ENCODE measurements around the gene EXOG.
"Not testable (repeated sequence)": the region's sequence is repeated elsewhere in the genome, so short reads cannot be mapped to it uniquely, and the experiment has no call there.

EXOG gene

DNA sequence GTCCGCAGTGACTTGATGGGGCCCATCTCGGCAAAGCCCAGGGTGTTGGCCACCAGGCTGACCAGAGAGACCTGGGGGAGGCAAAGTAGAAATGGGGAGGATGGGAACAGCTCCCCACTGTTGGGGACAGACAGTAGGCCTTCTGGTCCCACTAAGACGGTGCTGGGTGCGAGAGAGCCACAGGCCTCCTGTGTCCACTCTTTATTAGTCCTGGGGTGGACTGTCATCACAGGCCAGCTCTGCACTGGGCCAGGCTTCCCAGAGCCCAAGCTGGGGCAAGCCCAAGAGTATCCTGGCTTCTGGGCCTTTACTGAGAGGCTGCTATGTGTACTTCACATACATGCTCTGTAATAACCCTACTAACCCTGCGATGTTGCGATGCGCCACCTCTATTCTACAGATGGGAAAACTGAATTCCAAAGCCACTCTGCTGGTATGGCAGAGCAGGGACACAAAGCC is 66.4 kb downstream of the EXOG start:
- no peak for DNase-seq (ENCODE audit: low read depth in 2 of 3, low spot score in 2 of 3)

- no peak for DNase-seq (ENCODE audit: low read depth in 2 of 3, low spot score in 2 of 3)
Observed at GRCh38 chr3:38563070-38563885, 67.1 kb downstream of the EXOG start.

DNA sequence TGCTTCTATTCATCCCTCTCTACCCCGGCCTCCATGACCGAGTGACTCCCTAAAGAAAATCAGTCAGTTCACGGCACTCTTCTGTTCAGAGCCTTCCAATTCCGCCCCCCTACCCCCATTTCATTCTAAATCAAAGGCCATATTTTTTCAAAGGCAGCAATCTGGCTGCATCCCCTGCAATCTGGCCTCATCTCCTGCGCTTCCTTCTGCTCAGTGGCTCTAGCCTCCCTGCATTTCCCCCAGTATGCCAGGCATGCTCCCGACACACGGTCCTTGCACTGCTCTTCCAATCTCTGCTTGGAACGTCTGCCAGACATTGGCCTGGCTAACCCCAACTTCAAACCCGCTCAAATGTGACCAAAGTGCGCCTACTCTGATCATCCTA is 67.7 kb downstream of the EXOG start:
- no peak for DNase-seq (ENCODE audit: low read depth in 2 of 3, low spot score in 2 of 3)

DNA sequence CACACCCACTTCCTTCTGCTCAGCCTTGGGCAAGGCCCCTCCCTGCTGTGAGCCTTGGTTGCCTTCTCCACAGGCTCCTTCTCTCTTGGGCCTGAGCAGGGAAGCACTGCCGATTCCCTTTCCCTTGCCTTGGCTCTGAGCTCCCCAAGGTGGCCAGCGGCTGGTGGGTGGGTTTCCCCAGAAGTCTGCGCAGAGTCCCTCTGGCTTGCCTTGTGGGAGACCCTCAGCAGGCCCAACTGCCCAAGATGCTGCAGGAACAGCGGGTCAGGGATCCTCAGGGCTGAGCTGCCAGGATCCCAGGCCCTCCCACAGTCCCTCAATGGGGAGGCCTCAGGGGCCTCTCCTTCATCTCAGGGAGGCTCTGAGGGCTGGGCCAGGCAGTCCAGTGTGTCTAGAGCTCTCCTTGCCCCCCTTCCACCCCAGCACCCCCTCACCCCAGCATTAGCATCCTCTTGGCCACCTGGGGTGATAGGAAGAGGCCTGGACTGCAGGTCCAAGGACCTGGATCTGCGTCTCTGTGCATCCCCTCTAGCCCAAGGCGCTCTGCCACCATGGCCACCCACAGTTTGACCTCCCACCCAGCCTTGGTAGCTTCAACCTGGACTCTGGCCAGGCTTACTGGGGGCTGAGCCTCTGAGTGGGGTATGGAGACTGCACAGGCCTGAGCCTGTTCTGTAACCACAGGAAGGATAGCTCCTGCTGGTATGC is 68.6 kb downstream of the EXOG start:
- DNase-seq (ENCODE audit: low read depth in 2 of 3, low spot score in 2 of 3) = no peak

GRCh38 chr3:38565339-38566214 is 69.4 kb downstream of the EXOG start:
- DNase-seq (ENCODE audit: low read depth in 2 of 3, low spot score in 2 of 3) = no peak

DNA sequence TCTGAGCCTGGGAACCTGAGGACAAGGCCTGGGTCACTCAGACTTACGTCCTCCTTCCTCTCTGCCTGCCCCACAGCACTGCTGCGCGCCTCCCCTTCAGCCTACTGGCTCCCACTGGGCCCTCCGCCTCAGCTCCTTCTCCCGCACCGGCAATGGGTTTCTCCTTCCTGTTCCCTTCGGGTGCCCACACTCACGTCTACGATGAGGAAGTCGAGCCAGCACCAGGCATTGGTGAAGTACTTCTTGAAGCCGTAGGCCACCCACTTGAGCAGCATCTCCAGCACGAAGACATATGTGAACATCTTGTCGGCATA is 70.0 kb downstream of the EXOG start:
- no peak for DNase-seq (ENCODE audit: low read depth in 2 of 3, low spot score in 2 of 3)

DNA sequence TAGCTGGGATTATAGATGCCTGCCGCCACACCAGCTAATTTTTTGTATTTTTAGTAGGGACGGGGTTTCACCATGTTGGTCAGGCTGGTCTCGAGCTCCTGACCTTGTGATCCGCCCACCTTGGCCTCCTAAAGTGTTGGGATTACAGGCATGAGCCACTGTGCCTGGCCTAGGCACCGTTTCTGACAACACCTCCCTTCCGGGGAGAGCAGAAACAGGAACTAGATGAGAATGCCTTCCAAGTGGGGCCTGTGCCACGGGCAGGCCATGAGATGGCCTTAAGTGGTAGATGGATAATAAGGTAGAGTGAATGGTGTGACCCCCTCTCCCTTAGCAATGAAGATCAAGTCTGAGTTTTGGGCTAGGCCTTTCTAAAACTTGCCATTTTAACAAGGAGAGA is 70.7 kb downstream of the EXOG start:
- DNase-seq (ENCODE audit: low read depth in 2 of 3, low spot score in 2 of 3) = not testable (repeated sequence)

GRCh38 chr3:38567498-38567897 is 71.4 kb downstream of the EXOG start:
- no peak for DNase-seq (ENCODE audit: low read depth in 2 of 3, low spot score in 2 of 3)

DNA sequence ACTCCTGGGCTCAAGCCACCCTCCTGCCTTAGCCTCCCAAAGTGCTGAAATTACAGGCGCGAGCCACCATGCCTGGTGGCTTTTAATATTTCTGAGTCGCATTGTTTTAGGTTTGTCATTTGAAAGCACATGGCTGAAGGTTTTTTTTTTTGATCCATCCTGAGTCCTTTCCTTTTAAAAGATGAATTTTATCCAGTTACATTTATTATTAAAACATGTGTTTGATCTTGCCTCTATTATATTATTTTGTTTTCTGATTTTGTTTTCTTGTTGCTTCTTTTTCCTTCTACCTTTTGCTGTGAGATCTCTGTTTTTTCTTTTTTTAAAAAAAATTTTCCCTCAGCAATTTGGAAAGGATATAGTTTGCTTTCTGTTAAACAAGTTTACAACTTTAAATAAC is 77.0 kb downstream of the EXOG start:
- no peak for DNase-seq (ENCODE audit: low read depth in 2 of 3, low spot score in 2 of 3)

DNA sequence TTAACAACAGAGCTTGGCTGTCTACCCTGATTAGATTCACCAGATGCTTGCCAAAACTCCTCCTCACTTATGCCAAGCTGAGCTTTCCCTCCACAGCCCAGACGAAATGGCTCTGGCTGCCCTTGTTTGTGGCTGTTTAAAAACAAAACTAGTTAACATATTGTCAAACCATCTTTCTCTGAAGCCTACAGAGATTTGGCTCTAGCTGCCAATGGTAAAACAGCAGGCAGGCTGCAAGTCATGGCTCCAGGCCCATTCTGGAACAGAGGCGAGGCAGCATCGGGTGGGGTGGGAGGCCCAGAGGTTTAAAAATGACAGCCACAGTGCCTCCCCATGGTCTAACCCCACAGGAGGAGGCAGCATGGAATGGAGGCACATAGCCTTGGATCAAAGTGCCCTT is 77.4 kb downstream of the EXOG start:
- DNase-seq (ENCODE audit: low read depth in 2 of 3, low spot score in 2 of 3) = no peak

DNA sequence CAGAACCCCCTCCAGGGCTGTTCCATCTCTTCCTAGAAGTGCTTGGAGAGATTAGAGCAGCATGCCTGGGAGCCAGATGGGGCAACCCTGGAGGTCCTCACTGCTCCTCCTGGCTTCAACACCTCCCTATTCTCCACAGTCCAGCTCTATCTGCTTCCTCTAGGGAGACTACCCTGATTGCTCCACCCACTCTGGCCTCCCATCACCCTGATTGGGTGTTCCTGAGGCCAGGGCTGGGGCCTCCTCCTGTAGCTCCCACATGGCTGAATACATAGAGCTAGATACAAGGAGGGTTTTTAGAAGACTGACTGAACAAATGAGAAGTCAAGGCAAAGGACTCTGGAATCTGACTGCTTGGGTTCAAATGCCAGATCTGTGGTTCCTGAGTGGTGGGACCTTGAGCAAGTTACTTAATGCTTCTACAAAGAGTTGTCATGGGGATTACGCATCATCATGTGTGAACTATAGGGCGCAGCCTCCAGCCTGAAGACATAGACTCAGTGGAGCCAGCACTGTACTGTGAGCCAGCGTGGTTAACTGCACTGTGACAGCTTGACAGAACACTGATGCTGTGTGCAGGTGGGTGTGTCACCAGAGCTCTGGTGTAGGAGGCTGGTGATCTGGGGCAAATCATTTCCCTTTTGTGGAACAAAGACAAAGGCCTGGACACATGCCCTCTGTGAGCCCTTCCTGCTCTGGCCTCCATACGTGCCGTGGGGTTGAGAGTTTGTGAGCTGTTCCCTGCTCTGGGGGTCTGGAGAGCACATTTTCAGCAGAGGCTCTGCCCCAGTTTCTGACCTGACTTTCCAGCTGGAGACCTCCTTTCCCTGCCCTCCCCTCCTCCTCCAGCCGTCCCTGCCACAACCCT is 78.5 kb downstream of the EXOG start:
- DNase-seq (ENCODE audit: low read depth in 2 of 3, low spot score in 2 of 3) = no peak

GRCh38 chr3:38575279-38575843 is 79.2 kb downstream of the EXOG start:
- DNase-seq (ENCODE audit: low read depth in 2 of 3, low spot score in 2 of 3) = no peak
